T-helper 2 cell treated with Interferon-gamma antibody and Interleukin-4, amounts not matched to agents 100 ng/mL and 5 ng/mL, for 36 hours (primary cell): ENCODE measurements around the gene MEX3D. TPM values are rescaled to one million over a fixed set of nuclear protein-coding genes. Genes with fewer than 3 reads are reported as not detected.

Experiments
- intact Hi-C: fragments of 100-400 bp; cut with micrococcal nuclease; formaldehyde crosslinking; loops from one replicate; pipeline ENCODE4 v1.15.1; 2023
- total RNA-seq: library from RNA; stranded (reverse); gene quantifications from 2 replicates; pipeline ENCODE4 v1.2.3, GENCODE V29; 2022

Gene MEX3D
- total RNA-seq, 1 donor from 2014 or later: 12.1 TPM

GRCh38 chr19:1505991-1506881, 61.9 kb downstream of the MEX3D start:
- intact Hi-C loops: no loop called here

DNA sequence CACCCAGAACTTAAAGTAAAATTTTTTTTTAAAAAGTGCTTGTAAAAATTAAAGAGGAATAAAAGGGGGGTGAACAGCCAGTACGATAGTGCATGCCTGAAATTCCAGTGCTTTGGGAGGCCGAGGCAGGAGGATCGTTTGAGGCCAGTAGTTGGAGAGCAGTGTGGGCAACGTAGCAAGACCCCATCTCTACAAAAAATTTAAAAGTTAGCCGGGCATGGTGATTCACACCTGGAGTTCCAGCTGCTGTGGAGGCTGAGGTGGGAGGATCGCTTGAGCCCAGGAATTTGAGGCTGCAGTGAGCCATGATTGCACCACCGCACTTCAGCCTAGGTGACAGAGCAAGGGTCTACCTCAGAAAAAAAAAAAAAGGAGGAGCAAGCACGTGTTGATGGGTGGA, 63.1 kb downstream of the MEX3D start:
- intact Hi-C loops: no loop called here

Other genes with a start within 250 kb of the MEX3D start
- 92.2 and 97.5 TPM in 2 replicates for gene NDUFS7, start 184.4 kb downstream of the MEX3D start, total RNA-seq
- 30.9 TPM in 2 replicates for gene GAMT, start 166.8 kb downstream of the MEX3D start, total RNA-seq
- gene DAZAP1, start 160.7 kb downstream of the MEX3D start, total RNA-seq: 239 and 250 TPM in 2 replicates
- gene RPS15, start 129.9 kb downstream of the MEX3D start, total RNA-seq: 1,282 and 1,301 TPM in 2 replicates
- 0.05 TPM in 2 replicates for gene APC2, start 118.2 kb downstream of the MEX3D start, total RNA-seq
- gene C19orf25, start 89.1 kb downstream of the MEX3D start, total RNA-seq: 42.3 and 43.3 TPM in 2 replicates
- gene PCSK4, start 78.0 kb downstream of the MEX3D start, total RNA-seq: 1.3 and 2.2 TPM in 2 replicates
- gene REEP6, start 77.1 kb downstream of the MEX3D start, total RNA-seq: 1.3 and 1.7 TPM in 2 replicates
- gene ADAMTSL5, start 55.3 kb downstream of the MEX3D start, total RNA-seq: 5.0 and 5.4 TPM in 2 replicates
- 0.07 TPM in 1 of 2 replicates, not detected in the other for gene PLK5, start 44.2 kb downstream of the MEX3D start, total RNA-seq
- 107 and 110 TPM in 2 replicates for gene MBD3, start 24.5 kb upstream of the MEX3D start, total RNA-seq
- gene UQCR11, start 37.1 kb upstream of the MEX3D start, total RNA-seq: 159 and 161 TPM in 2 replicates
- gene TCF3, start 84.3 kb upstream of the MEX3D start, total RNA-seq: 88.1 and 88.5 TPM in 2 replicates
- gene ONECUT3, start 185.2 kb upstream of the MEX3D start, total RNA-seq: not detected in 2 replicates
- 25.6 and 28.5 TPM in 2 replicates for gene ATP8B3, start 244.0 kb upstream of the MEX3D start, total RNA-seq